PC-9 (cell line): ENCODE results near the gene THEMIS2.

ENCODE experiments used
- EZH2 ChIP-seq: fragments of 200-600 bp; sonication (generic); IDR thresholded peaks from 2 replicates; pipeline ENCODE4 v1.8.0; 2017; ENCODE audit warnings: antibody characterized with exemption, low read depth
- TF ChIP-seq, protein P1 (sequence below): fragments of 200-600 bp; sonication (generic); conservative IDR thresholded peaks from 2 replicates; pipeline ENCODE4 v1.6.1; 2017; ENCODE audit warnings: mixed run types, antibody characterized with exemption, mild to moderate bottlenecking, moderate library complexity

DNA sequence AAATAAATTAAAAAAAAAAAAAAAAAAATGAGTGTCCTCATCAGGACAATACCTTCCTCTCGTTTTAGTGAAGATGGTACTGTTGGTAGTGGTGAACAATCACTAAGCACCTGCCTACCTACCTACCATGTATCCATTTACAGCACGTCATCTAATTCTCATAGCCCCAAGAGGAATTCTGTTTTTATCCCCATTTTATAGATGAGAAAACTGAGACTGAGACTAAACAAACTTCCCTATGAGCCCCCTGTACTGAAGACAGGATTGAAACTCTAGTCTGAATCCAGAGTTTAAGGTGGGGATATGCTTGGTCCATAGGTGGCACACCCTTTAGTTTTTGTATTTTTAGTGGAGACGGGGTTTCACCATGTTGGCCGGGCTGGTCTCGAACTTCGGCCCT lies 17.3 kb upstream of the THEMIS2 start:
- TF ChIP-seq, protein P1, sequence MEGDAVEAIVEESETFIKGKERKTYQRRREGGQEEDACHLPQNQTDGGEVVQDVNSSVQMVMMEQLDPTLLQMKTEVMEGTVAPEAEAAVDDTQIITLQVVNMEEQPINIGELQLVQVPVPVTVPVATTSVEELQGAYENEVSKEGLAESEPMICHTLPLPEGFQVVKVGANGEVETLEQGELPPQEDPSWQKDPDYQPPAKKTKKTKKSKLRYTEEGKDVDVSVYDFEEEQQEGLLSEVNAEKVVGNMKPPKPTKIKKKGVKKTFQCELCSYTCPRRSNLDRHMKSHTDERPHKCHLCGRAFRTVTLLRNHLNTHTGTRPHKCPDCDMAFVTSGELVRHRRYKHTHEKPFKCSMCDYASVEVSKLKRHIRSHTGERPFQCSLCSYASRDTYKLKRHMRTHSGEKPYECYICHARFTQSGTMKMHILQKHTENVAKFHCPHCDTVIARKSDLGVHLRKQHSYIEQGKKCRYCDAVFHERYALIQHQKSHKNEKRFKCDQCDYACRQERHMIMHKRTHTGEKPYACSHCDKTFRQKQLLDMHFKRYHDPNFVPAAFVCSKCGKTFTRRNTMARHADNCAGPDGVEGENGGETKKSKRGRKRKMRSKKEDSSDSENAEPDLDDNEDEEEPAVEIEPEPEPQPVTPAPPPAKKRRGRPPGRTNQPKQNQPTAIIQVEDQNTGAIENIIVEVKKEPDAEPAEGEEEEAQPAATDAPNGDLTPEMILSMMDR = no peak
- no peak for TF ChIP-seq EZH2
